K562 (cell line): Measurements from ENCODE around the gene IGF2BP1. TPM values are rescaled to one million over a fixed set of nuclear protein-coding genes. Genes with fewer than 3 reads are reported as not detected.
A peak's percentile ranks its signal among the peaks of the same experiment; 100 is the strongest.

Experiments
- ARID2 ChIP-seq: fragments of 450-650 bp; IDR thresholded peaks from 2 replicates; pipeline ENCODE4 v1.6.1; 2017; ENCODE audit warnings: antibody characterized with exemption, mild to moderate bottlenecking
- COPS2 ChIP-seq: fragments of 450-650 bp; conservative IDR thresholded peaks from 2 replicates; pipeline ENCODE4 v1.6.1; 2016; ENCODE audit warnings: mild to moderate bottlenecking, moderate library complexity
- HSF4 ChIP-seq: fragments of 250-450 bp; sonication (Bioruptor Pico); IDR thresholded peaks from 2 replicates; pipeline ENCODE4 v2.1.2; 2022; ENCODE audit warnings: mild to moderate bottlenecking, moderate library complexity, borderline replicate concordance
- MAFF ChIP-seq: IDR thresholded peaks from 2 replicates; pipeline ENCODE4 v1.6.1; 2012; ENCODE audit warnings: low read length, improper control_type of control experiment
- NCOA2 ChIP-seq, 2 experiments: fragments of 450-650 bp; IDR thresholded peaks; 2 replicates each; pipeline ENCODE4 v1.6.1; 2018; ENCODE audit warnings: mild to moderate bottlenecking in 2 of 2, moderate library complexity in 1 of 2; ENCODE audit not compliant: partially characterized antibody in 2 of 2
- RHOXF2B ChIP-seq: fragments of 250-450 bp; sonication (Bioruptor Pico); conservative IDR thresholded peaks from 2 replicates; pipeline ENCODE4 v1.5.1; 2021
- TEAD2 ChIP-seq: fragments of 450-650 bp; IDR thresholded peaks from 2 replicates; pipeline ENCODE4 v1.6.1; 2016; ENCODE audit warnings: missing genetic modification characterization, control low read depth, missing compliant biosample characterization
- ZNF121 ChIP-seq: sonication (generic); formaldehyde crosslinking; conservative IDR thresholded peaks from 2 replicates; pipeline ENCODE4 v1.8.0; 2022; ENCODE audit warnings: missing genetic modification reagents
- ZNF184 ChIP-seq: sonication (generic); formaldehyde crosslinking; IDR thresholded peaks from 2 replicates; pipeline ENCODE4 v1.5.0; 2020; ENCODE audit warnings: missing genetic modification reagents
- ZNF274 ChIP-seq: IDR thresholded peaks from 2 replicates; pipeline ENCODE4 v1.6.1; 2011; ENCODE audit warnings: low read depth, mild to moderate bottlenecking, low read length, moderate library complexity, borderline replicate concordance
- ZNF282 ChIP-seq: sonication (generic); formaldehyde crosslinking; IDR thresholded peaks from 2 replicates; pipeline ENCODE4 v1.8.1; 2023; ENCODE audit warnings: missing genetic modification reagents
- ZNF408 ChIP-seq: fragments of 250-450 bp; sonication (Bioruptor Pico); IDR thresholded peaks from 2 replicates; pipeline ENCODE4 v1.4.0; 2020; ENCODE audit warnings: low read depth, mild to moderate bottlenecking, moderate library complexity
- polyA plus RNA-seq, 8 experiments: library from polyadenylated mRNA; depleted of rRNA in 4 of 8; stranded (reverse) in 5 of 8; unstranded in 3 of 8; fragments of >200 nt; fragmentation: Nextera tagmentation in 2 of 8; fragmentation: Illumina TruSeq in 1 of 8; extraction: Ambion mirVana in 2 of 8; extraction: Trizol in 1 of 8; gene quantifications; 2 replicates each; pipeline versions ENCODE4 v1.2.1 to v1.2.3, GENCODE V29; 2011 to 2014; ENCODE audit warnings: inconsistent platforms in 1 of 8, missing spikeins in 1 of 8
- total RNA-seq, 7 experiments: library from RNA; depleted of rRNA in 6 of 7; stranded (reverse); fragments of >200 nt in 6 of 7; fragmentation: Illumina TruSeq in 2 of 7; extraction: Trizol in 2 of 7; gene quantifications; 2 replicates each; pipeline versions ENCODE4 v1.2.1 to v1.2.3, GENCODE V29; 2011 to 2021; ENCODE audit warnings: low replicate concordance in 1 of 7
- TF ChIP-seq, protein P1 (sequence below), 2 experiments: fragments of 450-650 bp; IDR thresholded peaks; 2 replicates each; pipeline ENCODE4 v1.6.1; 2016; ENCODE audit warnings: mild to moderate bottlenecking in 2 of 2, borderline replicate concordance in 1 of 2, low read depth in 1 of 2, moderate library complexity in 1 of 2
- TF ChIP-seq, protein P2 (sequence below): fragments of 450-650 bp; IDR thresholded peaks from 2 replicates; pipeline ENCODE4 v1.6.1; 2016
- TF ChIP-seq, protein P3 (sequence below): fragments of 450-650 bp; IDR thresholded peaks from 2 replicates; pipeline ENCODE4 v1.6.1; 2016; ENCODE audit warnings: mild to moderate bottlenecking

IGF2BP1 gene
- total and polyA plus RNA-seq, 9 of the 15 experiments (the other 6 are each of a cell fraction or from before 2014, with no cell fraction given): 13.0 to 318 (median 53.6) TPM

DNA sequence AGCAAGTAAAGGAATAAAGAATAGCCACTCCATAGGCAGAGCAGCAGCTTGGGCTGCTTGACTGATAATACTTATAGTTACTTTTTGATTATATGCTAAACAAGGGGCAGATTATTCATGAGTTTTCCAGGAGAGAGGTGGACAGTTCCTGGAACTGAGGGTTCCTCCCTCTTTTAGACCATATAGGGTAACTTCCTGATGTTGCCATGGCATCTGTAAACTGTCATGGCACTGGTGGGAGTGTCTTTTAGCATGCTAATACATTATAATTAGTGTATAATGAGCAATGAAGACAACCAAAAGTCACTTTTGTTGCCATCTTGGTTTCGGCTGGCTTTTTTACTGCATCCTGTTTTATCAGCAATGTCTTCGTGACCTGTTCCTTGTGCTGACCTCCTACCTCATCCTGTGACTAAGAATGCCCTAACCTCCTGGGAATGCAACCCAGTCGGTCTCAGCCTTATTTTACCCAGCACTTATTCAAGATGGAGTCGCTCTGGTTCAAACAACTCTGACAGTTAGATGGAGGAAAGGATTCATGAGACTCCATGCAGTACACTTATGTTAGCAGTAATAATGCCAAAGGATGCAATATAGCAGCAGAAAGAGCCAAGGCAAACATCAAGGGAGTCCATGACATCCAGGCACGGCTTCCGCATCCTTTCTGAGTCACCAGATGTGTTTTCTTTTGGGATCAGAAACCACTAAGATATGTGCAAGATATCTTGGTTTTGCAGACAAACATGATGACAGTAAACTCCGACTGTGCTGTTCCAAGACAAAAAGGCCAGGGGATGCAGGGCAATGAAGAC, 79.6 kb downstream of the IGF2BP1 start (continued):
- TF ChIP-seq, protein P1, sequence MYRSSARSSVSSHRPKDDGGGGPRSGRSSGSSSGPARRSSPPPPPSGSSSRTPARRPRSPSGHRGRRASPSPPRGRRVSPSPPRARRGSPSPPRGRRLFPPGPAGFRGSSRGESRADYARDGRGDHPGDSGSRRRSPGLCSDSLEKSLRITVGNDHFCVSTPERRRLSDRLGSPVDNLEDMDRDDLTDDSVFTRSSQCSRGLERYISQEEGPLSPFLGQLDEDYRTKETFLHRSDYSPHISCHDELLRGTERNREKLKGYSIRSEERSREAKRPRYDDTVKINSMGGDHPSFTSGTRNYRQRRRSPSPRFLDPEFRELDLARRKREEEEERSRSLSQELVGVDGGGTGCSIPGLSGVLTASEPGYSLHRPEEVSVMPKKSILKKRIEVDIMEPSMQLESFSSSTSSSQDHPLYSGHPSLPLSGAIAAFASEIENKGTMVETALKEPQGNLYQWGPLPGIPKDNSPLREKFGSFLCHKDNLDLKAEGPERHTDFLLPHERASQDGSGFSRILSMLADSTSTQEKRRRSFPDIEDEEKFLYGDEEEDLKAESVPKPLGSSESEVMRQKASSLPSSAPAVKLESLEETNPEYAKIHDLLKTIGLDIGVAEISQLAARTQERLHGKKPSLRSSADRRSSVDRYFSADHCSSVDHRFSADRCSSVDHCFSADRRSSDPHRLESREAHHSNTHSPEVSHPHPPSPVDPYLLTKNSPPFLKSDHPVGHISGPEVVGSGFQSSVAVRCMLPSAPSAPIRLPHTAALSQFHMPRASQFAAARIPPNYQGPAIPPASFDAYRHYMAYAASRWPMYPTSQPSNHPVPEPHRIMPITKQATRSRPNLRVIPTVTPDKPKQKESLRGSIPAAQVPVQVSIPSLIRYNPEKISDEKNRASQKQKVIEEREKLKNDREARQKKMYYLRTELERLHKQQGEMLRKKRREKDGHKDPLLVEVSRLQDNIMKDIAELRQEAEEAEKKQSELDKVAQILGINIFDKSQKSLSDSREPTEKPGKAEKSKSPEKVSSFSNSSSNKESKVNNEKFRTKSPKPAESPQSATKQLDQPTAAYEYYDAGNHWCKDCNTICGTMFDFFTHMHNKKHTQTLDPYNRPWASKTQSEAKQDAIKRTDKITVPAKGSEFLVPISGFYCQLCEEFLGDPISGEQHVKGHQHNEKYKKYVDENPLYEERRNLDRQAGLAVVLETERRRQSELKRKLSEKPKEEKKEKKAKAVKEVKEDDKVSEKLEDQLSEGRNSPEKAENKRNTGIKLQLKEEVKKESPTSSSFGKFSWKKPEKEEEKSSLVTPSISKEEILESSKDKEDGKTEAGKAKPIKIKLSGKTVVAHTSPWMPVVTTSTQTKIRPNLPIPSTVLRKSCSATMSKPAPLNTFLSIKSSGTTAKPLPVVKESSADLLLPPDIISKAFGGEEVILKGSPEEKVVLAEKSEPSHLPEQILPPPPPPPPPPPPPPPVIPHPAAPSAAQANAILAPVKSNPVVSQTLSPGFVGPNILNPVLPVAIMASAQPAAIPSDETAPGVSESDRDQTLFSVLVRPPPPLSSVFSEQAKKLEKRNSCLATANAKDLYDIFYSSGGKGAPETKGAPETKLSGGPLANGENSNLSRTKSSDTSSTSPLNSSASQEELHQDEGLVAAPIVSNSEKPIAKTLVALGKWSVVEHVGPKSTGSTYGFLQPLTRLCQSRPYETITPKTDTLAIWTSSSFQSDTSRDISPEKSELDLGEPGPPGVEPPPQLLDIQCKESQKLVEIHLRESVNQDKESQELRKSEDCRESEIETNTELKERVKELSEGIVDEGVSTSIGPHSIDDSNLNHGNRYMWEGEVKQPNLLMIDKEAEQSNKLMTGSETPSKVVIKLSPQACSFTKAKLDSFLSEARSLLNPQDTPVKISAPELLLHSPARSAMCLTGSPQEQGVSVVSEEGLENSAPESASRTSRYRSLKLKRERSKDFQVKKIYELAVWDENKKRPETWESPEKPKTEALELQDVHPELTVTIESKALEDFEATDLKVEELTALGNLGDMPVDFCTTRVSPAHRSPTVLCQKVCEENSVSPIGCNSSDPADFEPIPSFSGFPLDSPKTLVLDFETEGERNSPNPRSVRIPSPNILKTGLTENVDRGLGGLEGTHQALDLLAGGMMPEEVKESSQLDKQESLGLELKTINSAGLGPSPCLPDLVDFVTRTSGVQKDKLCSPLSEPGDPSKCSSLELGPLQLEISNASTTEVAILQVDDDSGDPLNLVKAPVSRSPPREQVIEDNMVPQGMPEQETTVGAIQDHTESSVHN (IDR thresholded peaks at IDR 0.05; ENCODE audit: borderline replicate concordance in 1 of 2, low read depth in 1 of 2): no peak
- TF ChIP-seq RHOXF2B (CRISPR knock-in tag) (no peak), ZNF282 (CRISPR knock-in tag) (no peak), ZNF408 (no peak), HSF4 (CRISPR knock-in tag) (0 out of 2 replicates have a peak, but pooled peaks have one; percentile 38), COPS2 (no peak), MAFF (no peak), ZNF184 (no peak), ARID2 (no peak), NCOA2 (IDR thresholded peaks at IDR 0.05; ENCODE audit: partially characterized antibody in 2 of 2) (no peak), TEAD2 (tag) (no peak), ZNF274 (no peak), ZNF121 (CRISPR knock-in tag) (no peak)
- TF ChIP-seq, protein P2, sequence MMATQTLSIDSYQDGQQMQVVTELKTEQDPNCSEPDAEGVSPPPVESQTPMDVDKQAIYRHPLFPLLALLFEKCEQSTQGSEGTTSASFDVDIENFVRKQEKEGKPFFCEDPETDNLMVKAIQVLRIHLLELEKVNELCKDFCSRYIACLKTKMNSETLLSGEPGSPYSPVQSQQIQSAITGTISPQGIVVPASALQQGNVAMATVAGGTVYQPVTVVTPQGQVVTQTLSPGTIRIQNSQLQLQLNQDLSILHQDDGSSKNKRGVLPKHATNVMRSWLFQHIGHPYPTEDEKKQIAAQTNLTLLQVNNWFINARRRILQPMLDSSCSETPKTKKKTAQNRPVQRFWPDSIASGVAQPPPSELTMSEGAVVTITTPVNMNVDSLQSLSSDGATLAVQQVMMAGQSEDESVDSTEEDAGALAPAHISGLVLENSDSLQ: no peak
- TF ChIP-seq, protein P3, sequence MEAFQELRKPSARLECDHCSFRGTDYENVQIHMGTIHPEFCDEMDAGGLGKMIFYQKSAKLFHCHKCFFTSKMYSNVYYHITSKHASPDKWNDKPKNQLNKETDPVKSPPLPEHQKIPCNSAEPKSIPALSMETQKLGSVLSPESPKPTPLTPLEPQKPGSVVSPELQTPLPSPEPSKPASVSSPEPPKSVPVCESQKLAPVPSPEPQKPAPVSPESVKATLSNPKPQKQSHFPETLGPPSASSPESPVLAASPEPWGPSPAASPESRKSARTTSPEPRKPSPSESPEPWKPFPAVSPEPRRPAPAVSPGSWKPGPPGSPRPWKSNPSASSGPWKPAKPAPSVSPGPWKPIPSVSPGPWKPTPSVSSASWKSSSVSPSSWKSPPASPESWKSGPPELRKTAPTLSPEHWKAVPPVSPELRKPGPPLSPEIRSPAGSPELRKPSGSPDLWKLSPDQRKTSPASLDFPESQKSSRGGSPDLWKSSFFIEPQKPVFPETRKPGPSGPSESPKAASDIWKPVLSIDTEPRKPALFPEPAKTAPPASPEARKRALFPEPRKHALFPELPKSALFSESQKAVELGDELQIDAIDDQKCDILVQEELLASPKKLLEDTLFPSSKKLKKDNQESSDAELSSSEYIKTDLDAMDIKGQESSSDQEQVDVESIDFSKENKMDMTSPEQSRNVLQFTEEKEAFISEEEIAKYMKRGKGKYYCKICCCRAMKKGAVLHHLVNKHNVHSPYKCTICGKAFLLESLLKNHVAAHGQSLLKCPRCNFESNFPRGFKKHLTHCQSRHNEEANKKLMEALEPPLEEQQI: no peak
